GM19351 (cell line): ENCODE results near the gene TRIM9.

ENCODE experiments used
- ATAC-seq: cut with Tn5 transposase; IDR thresholded peaks from one replicate; pipeline ENCODE4 v1.9.1; 2021; ENCODE audit warnings: mild to moderate bottlenecking, moderate library complexity; ENCODE audit not compliant: unreplicated experiment

TRIM9 gene

GRCh38 chr14:51059032-51059431 lies 35.9 kb downstream of the TRIM9 start:
- ATAC-seq: no peak

- ATAC-seq: no peak
Observed at GRCh38 chr14:51058382-51058781, 36.5 kb downstream of the TRIM9 start.

GRCh38 chr14:51056421-51056820 lies 38.5 kb downstream of the TRIM9 start:
- no peak for ATAC-seq

- no peak for ATAC-seq
Observed at GRCh38 chr14:51053157-51053556, 41.7 kb downstream of the TRIM9 start.

- ATAC-seq: no peak
Observed at GRCh38 chr14:51044961-51045360, 49.9 kb downstream of the TRIM9 start.

- ATAC-seq: no peak
Observed at GRCh38 chr14:51041883-51042282, 53.0 kb downstream of the TRIM9 start.

- ATAC-seq: no peak
Observed at GRCh38 chr14:51041108-51041531, 53.8 kb downstream of the TRIM9 start.

- ATAC-seq: no peak
Observed at GRCh38 chr14:51039252-51039651, 55.7 kb downstream of the TRIM9 start.

GRCh38 chr14:51035611-51036192 lies 59.2 kb downstream of the TRIM9 start:
- no peak for ATAC-seq

- no peak for ATAC-seq
Observed at GRCh38 chr14:51028851-51029754, 65.8 kb downstream of the TRIM9 start.

GRCh38 chr14:51028361-51028760 lies 66.5 kb downstream of the TRIM9 start:
- no peak for ATAC-seq

GRCh38 chr14:51024377-51024776 lies 70.5 kb downstream of the TRIM9 start:
- no peak for ATAC-seq

GRCh38 chr14:51023964-51024363 lies 70.9 kb downstream of the TRIM9 start:
- ATAC-seq: no peak

- ATAC-seq: no peak
Observed at GRCh38 chr14:51022769-51023168, 72.1 kb downstream of the TRIM9 start.

GRCh38 chr14:51020024-51020710 lies 74.7 kb downstream of the TRIM9 start:
- ATAC-seq: no peak

GRCh38 chr14:51019089-51019488 lies 75.8 kb downstream of the TRIM9 start:
- ATAC-seq: no peak

- no peak for ATAC-seq
Observed at GRCh38 chr14:51018521-51018920, 76.4 kb downstream of the TRIM9 start.

GRCh38 chr14:51014625-51015024 lies 80.3 kb downstream of the TRIM9 start:
- ATAC-seq: no peak

- ATAC-seq: no peak
Observed at GRCh38 chr14:51014086-51014485, 80.8 kb downstream of the TRIM9 start.

GRCh38 chr14:51012055-51012454 lies 82.8 kb downstream of the TRIM9 start:
- no peak for ATAC-seq

GRCh38 chr14:51008446-51008845 lies 86.5 kb downstream of the TRIM9 start:
- ATAC-seq: no peak

GRCh38 chr14:51006781-51007211 lies 88.1 kb downstream of the TRIM9 start:
- ATAC-seq: no peak
